Karpas-422 (cell line): ENCODE measurements around the gene ARMC2. TPM values are rescaled to one million over a fixed set of nuclear protein-coding genes. Genes with fewer than 3 reads are reported as not detected.

Source experiments
- DNase-seq: peaks from one replicate; pipeline ENCODE4 v3.0.0-alpha.2; 2015
- H2AFZ ChIP-seq: fragments of 200-600 bp; sonication (generic); 2 replicates; pipeline ENCODE4 v1.6.1; 2014; ENCODE audit warnings: antibody characterized with exemption, low read length, mixed read lengths
- H3K27ac ChIP-seq: fragments of 200-600 bp; sonication (generic); 2 replicates; pipeline ENCODE4 v1.5.1; 2014; ENCODE audit warnings: mild to moderate bottlenecking, low read length, moderate library complexity
- H3K27me3 ChIP-seq: fragments of 200-600 bp; sonication (generic); 2 replicates; pipeline ENCODE4 v1.6.1; 2014; ENCODE audit warnings: low read length, mixed read lengths
- H3K36me3 ChIP-seq: fragments of 200-600 bp; sonication (generic); 2 replicates; pipeline ENCODE4 v1.6.1; 2014; ENCODE audit warnings: low read length, mixed read lengths; ENCODE audit not compliant: insufficient read depth
- H3K4me1 ChIP-seq: fragments of 200-600 bp; sonication (generic); 2 replicates; pipeline ENCODE4 v1.6.1; 2014; ENCODE audit warnings: mild to moderate bottlenecking, low read length, mixed read lengths
- H3K4me2 ChIP-seq: fragments of 200-600 bp; sonication (generic); 2 replicates; pipeline ENCODE4 v1.6.1; 2014; ENCODE audit warnings: low read length, low read depth, mild to moderate bottlenecking; ENCODE audit not compliant: poor library complexity, severe bottlenecking
- H3K4me3 ChIP-seq: fragments of 200-600 bp; sonication (generic); 2 replicates; pipeline ENCODE4 v1.5.1; 2014; ENCODE audit warnings: mild to moderate bottlenecking, antibody characterized with exemption, low read length, mixed read lengths
- H3K79me2 ChIP-seq: fragments of 200-600 bp; sonication (generic); 2 replicates; pipeline ENCODE4 v1.6.1; 2014; ENCODE audit warnings: mild to moderate bottlenecking, low read length, mixed read lengths
- H3K9ac ChIP-seq: fragments of 200-600 bp; sonication (generic); 2 replicates; pipeline ENCODE4 v1.6.0; 2014; ENCODE audit warnings: low read length
- H3K9me2 ChIP-seq: fragments of 200-600 bp; sonication (generic), shearing (Covaris generic); replicated peaks from 2 replicates; pipeline ENCODE4 v1.6.0; 2014; ENCODE audit warnings: mild to moderate bottlenecking, low read length, moderate library complexity; ENCODE audit not compliant: insufficient read depth
- H3K9me3 ChIP-seq: fragments of 300-700, 200-600 bp; sonication (generic); 2 replicates; pipeline ENCODE4 v1.6.1; 2014; ENCODE audit warnings: low read length, mixed read lengths
- H4K20me1 ChIP-seq: fragments of 200-600 bp; sonication (generic); 2 replicates; pipeline ENCODE4 v1.6.1; 2014; ENCODE audit warnings: mild to moderate bottlenecking, antibody characterized with exemption, low read length, low read depth; ENCODE audit not compliant: insufficient read depth
- total RNA-seq: library from RNA; depleted of rRNA; stranded (reverse); fragments of >200 nt; shearing (Covaris generic); gene quantifications from 2 replicates; pipeline ENCODE4 v1.2.3, GENCODE V29; 2014; ENCODE audit warnings: low replicate concordance

Gene ARMC2
- total RNA-seq, 1 experiment from 2014 or later = 1.0 TPM

GRCh38 chr6:108958900-108959770, 110.9 kb downstream of the ARMC2 start:
- Histone ChIP-seq H3K36me3 (no peaks in the 10 kb centered on the region), H3K9ac (no peak overlapping the region), H3K27me3 (no peaks in the 10 kb centered on the region), H3K79me2 (no peaks in the 10 kb centered on the region), H2AFZ (no peak overlapping the region), H3K4me3 (no peak overlapping the region), H3K4me2 (no peak overlapping the region), H4K20me1 (no peaks in the 10 kb centered on the region), H3K9me2 (no peaks in the 10 kb centered on the region), H3K9me3 (no peaks in the 10 kb centered on the region), H3K4me1 (no peaks in the 10 kb centered on the region), H3K27ac (no peak overlapping the region)
- DNase-seq = no peak

- Histone ChIP-seq H4K20me1 (no peaks in the 10 kb centered on the region), H2AFZ (no peak overlapping the region), H3K27me3 (no peaks in the 10 kb centered on the region), H3K27ac (no peak overlapping the region), H3K79me2 (no peaks in the 10 kb centered on the region), H3K9me3 (no peaks in the 10 kb centered on the region), H3K36me3 (no peaks in the 10 kb centered on the region), H3K4me2 (no peak overlapping the region), H3K4me3 (no peak overlapping the region), H3K4me1 (no peaks in the 10 kb centered on the region), H3K9ac (no peak overlapping the region), H3K9me2 (no peaks in the 10 kb centered on the region)
- no peak for DNase-seq
These were observed 111.9 kb downstream of the ARMC2 start for GRCh38 chr6:108959972-108960582.

GRCh38 chr6:108960601-108961000, 112.4 kb downstream of the ARMC2 start:
- Histone ChIP-seq H3K9me3 (no peaks in the 10 kb centered on the region), H3K36me3 (no peaks in the 10 kb centered on the region), H3K27ac (no peak overlapping the region)

GRCh38 chr6:108961077-108961476, 112.9 kb downstream of the ARMC2 start:
- no peak for DNase-seq
- Histone ChIP-seq H3K4me3 (no peak overlapping the region), H4K20me1 (no peaks in the 10 kb centered on the region), H3K4me2 (no peak overlapping the region), H3K79me2 (no peaks in the 10 kb centered on the region), H3K9me3 (no peaks in the 10 kb centered on the region), H3K27me3 (no peaks in the 10 kb centered on the region), H3K9me2 (no peaks in the 10 kb centered on the region), H3K27ac (no peak overlapping the region), H3K36me3 (no peaks in the 10 kb centered on the region), H3K9ac (no peak overlapping the region), H2AFZ (no peak overlapping the region), H3K4me1 (no peaks in the 10 kb centered on the region)

More at GRCh38 chr6:108960601-108961000, 112.4 kb downstream of the ARMC2 start:
- H3K27me3 ChIP-seq = no peaks in the 10 kb centered on the region
- H3K4me1 ChIP-seq = no peaks in the 10 kb centered on the region
- no peak overlapping the region for H2AFZ ChIP-seq
- H3K79me2 ChIP-seq = no peaks in the 10 kb centered on the region
- no peak for DNase-seq
- H3K9me2 ChIP-seq = no peaks in the 10 kb centered on the region
- no peak overlapping the region for H3K9ac ChIP-seq
- no peak overlapping the region for H3K4me2 ChIP-seq
- no peaks in the 10 kb centered on the region for H4K20me1 ChIP-seq
- no peak overlapping the region for H3K4me3 ChIP-seq

DNA sequence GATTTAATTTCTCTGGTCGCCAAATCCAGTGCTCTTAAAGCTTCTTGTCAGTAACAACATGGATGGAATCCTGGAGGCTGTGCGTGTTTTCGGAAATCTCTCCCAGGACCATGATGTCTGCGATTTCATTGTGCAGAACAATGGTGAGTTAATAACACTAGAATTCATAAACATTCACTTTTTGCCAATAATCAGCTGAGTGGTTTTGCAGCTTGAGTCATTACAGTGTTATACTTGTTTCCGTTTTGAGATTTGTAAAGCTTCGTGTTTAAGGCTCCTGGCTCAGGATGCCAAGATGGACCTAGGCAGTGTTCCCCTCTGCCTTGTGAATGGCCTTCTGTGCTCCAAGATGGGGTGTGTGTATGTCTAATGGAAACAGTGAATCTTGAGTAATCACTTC, 113.8 kb downstream of the ARMC2 start:
- Histone ChIP-seq H3K4me3 (no peak overlapping the region), H4K20me1 (no peaks in the 10 kb centered on the region), H3K4me1 (no peaks in the 10 kb centered on the region), H3K9me3 (no peaks in the 10 kb centered on the region), H3K27me3 (no peaks in the 10 kb centered on the region), H3K36me3 (no peaks in the 10 kb centered on the region), H3K79me2 (no peaks in the 10 kb centered on the region), H3K9ac (no peak overlapping the region), H3K9me2 (no peaks in the 10 kb centered on the region), H3K27ac (no peak overlapping the region), H3K4me2 (no peak overlapping the region), H2AFZ (no peak overlapping the region)
- no peak for DNase-seq

GRCh38 chr6:108966251-108966650, 118.0 kb downstream of the ARMC2 start:
- no peaks in the 10 kb centered on the region for H3K9me3 ChIP-seq
- no peak overlapping the region for H2AFZ ChIP-seq
- H3K4me1 ChIP-seq = no peaks in the 10 kb centered on the region
- H3K27ac ChIP-seq = no peak overlapping the region
- no peaks in the 10 kb centered on the region for H3K9me2 ChIP-seq
- DNase-seq = no peak
- H4K20me1 ChIP-seq = no peaks in the 10 kb centered on the region
- no peak overlapping the region for H3K4me2 ChIP-seq
- H3K9ac ChIP-seq = no peak overlapping the region
- no peaks in the 10 kb centered on the region for H3K79me2 ChIP-seq
- H3K36me3 ChIP-seq = no peaks in the 10 kb centered on the region
- H3K4me3 ChIP-seq = no peak overlapping the region
- H3K27me3 ChIP-seq = no peaks in the 10 kb centered on the region

DNA sequence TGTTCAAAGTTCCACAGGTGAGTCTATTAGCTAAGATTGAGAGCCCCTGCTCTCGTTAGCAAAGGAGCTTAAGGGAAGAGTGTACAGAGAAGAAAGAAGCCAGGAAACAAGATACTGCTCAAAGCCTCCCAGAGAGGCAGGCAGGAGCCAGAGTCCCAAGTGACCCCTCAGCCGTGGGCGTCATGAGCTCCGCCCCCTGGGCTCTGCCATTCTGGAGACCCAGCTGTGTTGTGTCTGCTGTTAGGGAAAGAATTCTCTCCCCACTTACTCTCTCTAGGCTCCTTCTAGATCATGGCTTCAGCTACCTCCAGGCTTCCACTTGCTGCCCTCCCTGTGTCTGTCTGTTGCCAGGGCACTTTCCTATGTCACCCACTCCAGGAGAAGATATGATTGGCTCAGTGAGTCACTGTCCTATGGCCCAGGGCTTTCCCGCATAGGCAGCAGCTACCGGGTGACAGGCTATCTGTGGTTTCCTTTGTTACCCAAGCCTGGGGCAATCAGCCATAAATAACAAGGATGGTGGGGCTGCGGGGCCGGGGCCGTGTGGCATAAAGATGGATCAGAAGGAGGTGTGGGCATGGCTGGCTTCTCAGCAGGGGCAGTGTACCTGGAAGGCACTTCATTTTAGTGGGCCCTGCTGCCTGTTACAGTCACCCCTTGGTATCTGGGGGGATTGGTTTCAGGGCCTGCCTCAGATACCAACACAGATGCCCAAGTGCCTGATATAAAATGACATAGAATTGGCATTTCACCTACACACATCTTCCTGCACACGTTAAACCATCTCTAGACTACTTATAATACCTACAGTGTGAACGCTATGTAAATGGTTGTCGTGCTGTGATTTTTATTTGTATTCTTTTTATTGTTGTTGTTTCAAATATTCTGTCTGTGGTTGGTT, 118.9 kb downstream of the ARMC2 start:
- no peaks in the 10 kb centered on the region for H3K9me3 ChIP-seq
- no peak overlapping the region for H3K4me3 ChIP-seq
- no peaks in the 10 kb centered on the region for H3K4me1 ChIP-seq
- no peaks in the 10 kb centered on the region for H3K36me3 ChIP-seq
- H2AFZ ChIP-seq = no peak overlapping the region
- H3K9me2 ChIP-seq = no peaks in the 10 kb centered on the region
- H3K79me2 ChIP-seq = no peaks in the 10 kb centered on the region
- H3K9ac ChIP-seq = no peak overlapping the region
- DNase-seq = no peak
- no peaks in the 10 kb centered on the region for H4K20me1 ChIP-seq
- H3K4me2 ChIP-seq = no peak overlapping the region
- no peaks in the 10 kb centered on the region for H3K27me3 ChIP-seq
- H3K27ac ChIP-seq = no peak overlapping the region
